SJCRH30 (cell line): ENCODE data around the gene CTF1. TPM values are rescaled to one million over a fixed set of nuclear protein-coding genes. Genes with fewer than 3 reads are reported as not detected.
"Not testable (repeated sequence)": the region's sequence is repeated elsewhere in the genome, so short reads cannot be mapped to it uniquely, and the experiment has no call there.

ENCODE experiments used
- DNase-seq, 2 experiments: peaks; one replicate each; pipeline ENCODE4 v3.0.0-alpha.2; 2015 to 2020
- H3K27ac ChIP-seq: fragments of 250-450 bp; sonication (Bioruptor Pico); 2 replicates; pipeline ENCODE4 v1.5.1; 2020; ENCODE audit warnings: mild to moderate bottlenecking, moderate library complexity
- H3K27me3 ChIP-seq: fragments of 250-450 bp; sonication (Bioruptor Pico); 2 replicates; pipeline ENCODE4 v1.5.1; 2020; ENCODE audit warnings: mild to moderate bottlenecking, moderate library complexity
- H3K36me3 ChIP-seq: fragments of 250-450 bp; sonication (Bioruptor Pico); 2 replicates; pipeline ENCODE4 v1.5.1; 2020; ENCODE audit warnings: mild to moderate bottlenecking, moderate library complexity
- H3K4me1 ChIP-seq: fragments of 250-450 bp; sonication (Bioruptor Pico); 2 replicates; pipeline ENCODE4 v1.5.1; 2020; ENCODE audit warnings: mild to moderate bottlenecking, moderate library complexity
- H3K4me3 ChIP-seq: fragments of 250-450 bp; sonication (Bioruptor Pico); 2 replicates; pipeline ENCODE4 v1.5.1; 2020; ENCODE audit warnings: mild to moderate bottlenecking, moderate library complexity
- H3K9me3 ChIP-seq: fragments of 250-450 bp; sonication (Bioruptor Pico); replicated peaks from 2 replicates; pipeline ENCODE4 v1.5.1; 2020; ENCODE audit warnings: mild to moderate bottlenecking, moderate library complexity
- total RNA-seq: library from RNA; depleted of rRNA; stranded (reverse); fragments of >200 nt; shearing (Covaris generic); gene quantifications from 2 replicates; pipeline ENCODE4 v1.2.3, GENCODE V29; 2014; rRNA removed

Gene CTF1
- total RNA-seq, result 1.3 and 1.4 TPM in 2 replicates

- H3K4me3 ChIP-seq, result peak within 1 kb of the TSS; percentile 64
- no peaks in the 10 kb centered on the region for H3K9me3 ChIP-seq
- H3K27me3 ChIP-seq, result no peaks in the 10 kb centered on the region
- peaks cover 2% of the 10 kb centered on the region; the same call in 1 of the 2 replicates for H3K36me3 ChIP-seq
- peak within 1 kb of the TSS; percentile 88 for H3K27ac ChIP-seq
- DNase-seq, result peak; percentile 85 to 88
- peaks cover 5% of the 10 kb centered on the region; the same call in 1 of the 2 replicates for H3K4me1 ChIP-seq
Measured at GRCh38 chr16:30896261-30896888, at the start of gene CTF1. Gene CTF1, plus strand, starts transcription at chr16:30896614. Its CDS starts 30 bp downstream, at chr16:30896644.

GRCh38 chr16:30846649-30847402 lies 49.6 kb upstream of the CTF1 start:
- Histone ChIP-seq H3K4me3 (no peak overlapping the region), H3K9me3 (no peaks in the 10 kb centered on the region), H3K27ac (no peak overlapping the region), H3K4me1 (no peaks in the 10 kb centered on the region), H3K36me3 (no peaks in the 10 kb centered on the region), H3K27me3 (no peaks in the 10 kb centered on the region)
- no peak for DNase-seq

GRCh38 chr16:30850246-30850645 lies 46.2 kb upstream of the CTF1 start:
- H3K4me1 ChIP-seq, result no peaks in the 10 kb centered on the region
- no peak for DNase-seq

GRCh38 chr16:30853758-30854157 lies 42.7 kb upstream of the CTF1 start:
- no peak overlapping the region for H3K4me3 ChIP-seq
- H3K4me1 ChIP-seq, result peaks cover 6% of the 10 kb centered on the region; the same call in 1 of the 2 replicates
- H3K36me3 ChIP-seq, result no peaks in the 10 kb centered on the region
- H3K27me3 ChIP-seq, result no peaks in the 10 kb centered on the region
- DNase-seq, result no peak
- no peak overlapping the region for H3K27ac ChIP-seq
- no peaks in the 10 kb centered on the region for H3K9me3 ChIP-seq

More at GRCh38 chr16:30850246-30850645, 46.2 kb upstream of the CTF1 start:
- Histone ChIP-seq H3K4me3 (no peak overlapping the region), H3K9me3 (no peaks in the 10 kb centered on the region), H3K27ac (no peak overlapping the region), H3K27me3 (no peaks in the 10 kb centered on the region), H3K36me3 (no peaks in the 10 kb centered on the region)

GRCh38 chr16:30858111-30858495 lies 38.3 kb upstream of the CTF1 start:
- H3K27me3 ChIP-seq, result no peaks in the 10 kb centered on the region
- no peaks in the 10 kb centered on the region for H3K9me3 ChIP-seq
- no peak overlapping the region for H3K4me3 ChIP-seq
- no peaks in the 10 kb centered on the region for H3K36me3 ChIP-seq
- no peak overlapping the region for H3K27ac ChIP-seq
- peaks cover 8% of the 10 kb centered on the region; the same call in 1 of the 2 replicates for H3K4me1 ChIP-seq
- no peak for DNase-seq

- Histone ChIP-seq H3K27ac (no peak overlapping the region), H3K27me3 (no peaks in the 10 kb centered on the region), H3K4me3 (no peak overlapping the region), H3K36me3 (no peaks in the 10 kb centered on the region), H3K9me3 (no peaks in the 10 kb centered on the region), H3K4me1 (peaks cover 8% of the 10 kb centered on the region; the same call in 1 of the 2 replicates)
- no peak for DNase-seq
Measured at GRCh38 chr16:30858829-30859423, 37.5 kb upstream of the CTF1 start.

GRCh38 chr16:30860729-30861128 lies 35.7 kb upstream of the CTF1 start:
- H3K9me3 ChIP-seq, DNase-seq, H3K4me1 ChIP-seq, H3K36me3 ChIP-seq, H3K27ac ChIP-seq, H3K4me3 ChIP-seq, H3K27me3 ChIP-seq: not testable (repeated sequence)

- H3K27ac ChIP-seq, H3K4me1 ChIP-seq, H3K9me3 ChIP-seq, H3K4me3 ChIP-seq, H3K27me3 ChIP-seq, H3K36me3 ChIP-seq, DNase-seq: not testable (repeated sequence)
Measured at GRCh38 chr16:30863178-30863577, 33.2 kb upstream of the CTF1 start.

GRCh38 chr16:30866031-30866430 lies 30.4 kb upstream of the CTF1 start:
- H3K9me3 ChIP-seq, result no peaks in the 10 kb centered on the region
- no peak for DNase-seq
- no peaks in the 10 kb centered on the region for H3K36me3 ChIP-seq
- no peak overlapping the region for H3K4me3 ChIP-seq
- no peaks in the 10 kb centered on the region for H3K27me3 ChIP-seq
- H3K4me1 ChIP-seq, result no peaks in the 10 kb centered on the region
- H3K27ac ChIP-seq, result no peak overlapping the region

GRCh38 chr16:30867747-30868146 lies 28.7 kb upstream of the CTF1 start:
- Histone ChIP-seq H3K27ac (no peak overlapping the region), H3K4me3 (no peak overlapping the region), H3K4me1 (no peaks in the 10 kb centered on the region), H3K27me3 (no peaks in the 10 kb centered on the region), H3K36me3 (no peaks in the 10 kb centered on the region), H3K9me3 (no peaks in the 10 kb centered on the region)
- no peak for DNase-seq

GRCh38 chr16:30870904-30871303 lies 25.5 kb upstream of the CTF1 start:
- H3K4me3 ChIP-seq, result no peak overlapping the region
- DNase-seq, result no peak
- H3K36me3 ChIP-seq, result no peaks in the 10 kb centered on the region
- no peaks in the 10 kb centered on the region; the same call in 1 of the 2 replicates for H3K4me1 ChIP-seq
- H3K27ac ChIP-seq, result no peak overlapping the region
- H3K27me3 ChIP-seq, result no peaks in the 10 kb centered on the region
- H3K9me3 ChIP-seq, result no peaks in the 10 kb centered on the region

- Histone ChIP-seq H3K4me3 (peak overlapping the region; percentile 74), H3K36me3 (no peaks in the 10 kb centered on the region), H3K4me1 (peaks cover 5% of the 10 kb centered on the region; the same call in 1 of the 2 replicates), H3K27me3 (no peaks in the 10 kb centered on the region), H3K27ac (peak overlapping the region; percentile 81), H3K9me3 (no peaks in the 10 kb centered on the region)
- no peak for DNase-seq
Measured at GRCh38 chr16:30874244-30874820, 22.1 kb upstream of the CTF1 start.

- Histone ChIP-seq H3K9me3 (no peaks in the 10 kb centered on the region), H3K4me3 (peak overlapping the region; percentile 74), H3K27ac (peak overlapping the region; percentile 81), H3K4me1 (peaks cover 5% of the 10 kb centered on the region; the same call in 1 of the 2 replicates), H3K27me3 (no peaks in the 10 kb centered on the region), H3K36me3 (no peaks in the 10 kb centered on the region)
- peak; percentile 92 for DNase-seq
Measured at GRCh38 chr16:30874821-30875717, 21.3 kb upstream of the CTF1 start.
